A549 treated with GW870086 at 1 μM for 4 hours (cell line): ENCODE measurements around the gene MARCHF7. TPM values are rescaled to one million over a fixed set of nuclear protein-coding genes. Genes with fewer than 3 reads are reported as not detected.

ENCODE experiments used
- total RNA-seq: library from RNA; stranded (reverse); fragments of 200-300 nt; extraction: Qiagen RNA extraction; gene quantifications from 5 replicates; pipeline ENCODE4 v1.2.3, GENCODE V29; 2022; ENCODE audit warnings: low read depth

Gene MARCHF7, protein sequence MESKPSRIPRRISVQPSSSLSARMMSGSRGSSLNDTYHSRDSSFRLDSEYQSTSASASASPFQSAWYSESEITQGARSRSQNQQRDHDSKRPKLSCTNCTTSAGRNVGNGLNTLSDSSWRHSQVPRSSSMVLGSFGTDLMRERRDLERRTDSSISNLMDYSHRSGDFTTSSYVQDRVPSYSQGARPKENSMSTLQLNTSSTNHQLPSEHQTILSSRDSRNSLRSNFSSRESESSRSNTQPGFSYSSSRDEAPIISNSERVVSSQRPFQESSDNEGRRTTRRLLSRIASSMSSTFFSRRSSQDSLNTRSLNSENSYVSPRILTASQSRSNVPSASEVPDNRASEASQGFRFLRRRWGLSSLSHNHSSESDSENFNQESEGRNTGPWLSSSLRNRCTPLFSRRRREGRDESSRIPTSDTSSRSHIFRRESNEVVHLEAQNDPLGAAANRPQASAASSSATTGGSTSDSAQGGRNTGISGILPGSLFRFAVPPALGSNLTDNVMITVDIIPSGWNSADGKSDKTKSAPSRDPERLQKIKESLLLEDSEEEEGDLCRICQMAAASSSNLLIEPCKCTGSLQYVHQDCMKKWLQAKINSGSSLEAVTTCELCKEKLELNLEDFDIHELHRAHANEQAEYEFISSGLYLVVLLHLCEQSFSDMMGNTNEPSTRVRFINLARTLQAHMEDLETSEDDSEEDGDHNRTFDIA
- 46.9 to 71.5 TPM (median 59.9 TPM) in 5 replicates for total RNA-seq

GRCh38 chr2:159712143-159712928, at the start of gene MARCHF7:
TSS of gene MARCHF7 (plus strand) at chr2:159712506. CDS start at chr2:159729023, 16,517 bp downstream.

Other genes starting within 250 kb of the MARCHF7 start
- gene BAZ2B, start 96.0 kb upstream of the MARCHF7 start, total RNA-seq, result 3.3 to 9.0 TPM (median 8.4 TPM) in 5 replicates
- 1.7 to 2.4 TPM (median 2.1 TPM) in 5 replicates for gene CD302, start 85.7 kb downstream of the MARCHF7 start, total RNA-seq
- gene LY75, start 192.2 kb downstream of the MARCHF7 start, total RNA-seq, result 0.06 to 0.13 TPM (median 0.09 TPM) in 4 of 5 replicates, not detected in the other